RWPE1 (cell line): ENCODE results near the gene L2HGDH.
"Not testable (repeated sequence)": the region's sequence is repeated elsewhere in the genome, so short reads cannot be mapped to it uniquely, and the experiment has no call there.

ENCODE experiments used
- CTCF ChIA-PET: fragments of 350-600 bp; sonication (Branson Sonifier 250); formaldehyde crosslinking; extraction: SDS; loops from one replicate; lab custom pipeline; 2021; lab: Yijun Ruan, JAX
- POLR2A ChIA-PET: fragments of 400-600 bp; formaldehyde crosslinking; extraction: SDS; loops from one replicate; lab custom pipeline; 2020; ENCODE audit warnings: antibody characterized with exemption; ENCODE audit not compliant: low non-redundant PET; lab: Yijun Ruan, JAX
- DNase-seq: peaks from one replicate; pipeline ENCODE4 v3.0.0; 2012; ENCODE audit warnings: low spot score
- H3K27ac ChIP-seq: fragments of 450-650 bp; 2 replicates; pipeline ENCODE4 v1.5.1; 2017
- CTCF ChIP-seq: fragments of 450-650 bp; conservative IDR thresholded peaks from 2 replicates; pipeline ENCODE4 v1.5.1; 2017; ENCODE audit warnings: low read depth, mild to moderate bottlenecking

L2HGDH gene

DNA sequence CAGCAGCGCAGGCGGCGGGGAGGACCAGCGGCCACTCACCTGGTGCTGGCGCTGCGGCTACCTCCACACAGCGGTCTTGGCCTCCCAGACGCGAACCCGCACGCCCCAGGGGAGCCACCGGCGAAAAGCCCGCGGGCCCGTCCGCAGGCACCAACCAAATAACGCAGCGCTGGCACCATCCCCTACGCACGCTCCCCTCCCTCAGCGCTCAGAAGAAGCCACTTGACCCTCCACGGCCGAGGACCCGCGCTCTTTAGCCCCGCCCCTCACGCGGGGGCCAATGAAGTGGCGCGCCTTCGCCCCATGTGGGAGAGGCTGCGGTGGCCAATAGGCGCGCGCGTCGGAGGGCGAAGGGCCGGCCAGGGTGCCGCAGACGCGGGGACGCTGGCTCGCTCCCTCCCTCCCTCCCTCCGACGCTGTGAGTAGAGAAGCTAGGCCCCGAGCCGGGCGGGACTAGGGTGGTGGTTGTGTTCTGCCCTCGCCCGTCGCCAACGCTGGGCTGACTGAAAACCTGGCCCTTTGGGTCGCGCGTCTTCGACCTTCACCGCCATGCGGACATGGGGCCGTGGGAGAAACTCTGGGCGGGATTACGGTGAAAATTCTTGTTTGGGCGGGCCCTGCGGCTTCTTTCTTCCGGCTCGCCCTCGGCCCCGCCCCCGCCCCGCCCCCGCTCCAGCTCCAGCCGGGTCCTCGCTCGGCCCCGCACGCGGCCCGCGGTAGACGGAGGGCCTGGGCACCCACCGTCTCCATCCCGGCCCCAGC is at the start of gene L2HGDH, which contains the start of gene DMAC2L:
Gene L2HGDH (minus strand): TSS at position 258 of the 762 bp plus-strand sequence. CDS start 79 bp downstream, at position 179.
Gene DMAC2L (plus strand): TSS at position 353 of the 762 bp plus-strand sequence. CDS start 9,164 bp downstream, outside the sequence.
- peak within 1 kb of the TSS; percentile 90 for H3K27ac ChIP-seq
- TF ChIP-seq CTCF, result peak; percentile 78
- ChIA-PET POLR2A (interaction anchor here (0.8 kb wide), 2 partner anchors 30 to 165 kb away, joined by 3 to 6 read pairs; no protein-coding TSS in a partner anchor), CTCF (no interaction called here)
- DNase-seq, result peak; percentile 96

DNA sequence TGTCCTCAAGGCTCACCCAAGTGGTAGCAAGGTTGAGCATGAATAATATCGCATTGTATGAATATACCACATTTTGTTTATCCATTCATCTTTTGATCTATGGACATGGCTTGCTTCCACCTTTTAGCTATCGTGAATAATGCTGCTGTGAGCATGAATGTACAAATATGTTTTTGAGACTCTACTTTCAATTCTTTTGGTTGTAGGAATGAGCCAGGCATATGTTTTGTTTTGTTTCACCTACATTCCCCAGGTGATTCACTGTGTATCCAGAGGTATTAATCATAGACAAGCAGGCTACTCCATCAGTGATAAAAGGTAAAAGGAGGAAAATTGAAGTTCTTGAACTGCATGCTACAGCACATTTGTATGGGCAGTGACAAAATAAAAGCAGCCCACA is 48.8 kb upstream of the L2HGDH start:
- H3K27ac ChIP-seq, result no peak overlapping the region
- POLR2A ChIA-PET, result no interaction called here
- TF ChIP-seq CTCF, result no peak
- CTCF ChIA-PET, result no interaction called here
- DNase-seq, result peak; percentile 68

- DNase-seq, result no peak
- H3K27ac ChIP-seq, result no peak overlapping the region
- TF ChIP-seq CTCF, result no peak
- CTCF ChIA-PET, result interaction anchor here (0.6 kb wide), 1 partner anchor 508 kb away, joined by 3 read pairs; the partner anchor contains the start of gene NEMF
- POLR2A ChIA-PET, result no interaction called here
Measured at GRCh38 chr14:50360093-50360492, 48.1 kb upstream of the L2HGDH start.

GRCh38 chr14:50359631-50360030 is 47.6 kb upstream of the L2HGDH start:
- no peak for TF ChIP-seq CTCF
- no peak overlapping the region for H3K27ac ChIP-seq
- DNase-seq, result no peak
- ChIA-PET POLR2A (no interaction called here), CTCF (interaction anchor here (0.6 kb wide), 1 partner anchor 507 kb away, joined by 3 read pairs; the partner anchor contains the start of gene NEMF)

DNA sequence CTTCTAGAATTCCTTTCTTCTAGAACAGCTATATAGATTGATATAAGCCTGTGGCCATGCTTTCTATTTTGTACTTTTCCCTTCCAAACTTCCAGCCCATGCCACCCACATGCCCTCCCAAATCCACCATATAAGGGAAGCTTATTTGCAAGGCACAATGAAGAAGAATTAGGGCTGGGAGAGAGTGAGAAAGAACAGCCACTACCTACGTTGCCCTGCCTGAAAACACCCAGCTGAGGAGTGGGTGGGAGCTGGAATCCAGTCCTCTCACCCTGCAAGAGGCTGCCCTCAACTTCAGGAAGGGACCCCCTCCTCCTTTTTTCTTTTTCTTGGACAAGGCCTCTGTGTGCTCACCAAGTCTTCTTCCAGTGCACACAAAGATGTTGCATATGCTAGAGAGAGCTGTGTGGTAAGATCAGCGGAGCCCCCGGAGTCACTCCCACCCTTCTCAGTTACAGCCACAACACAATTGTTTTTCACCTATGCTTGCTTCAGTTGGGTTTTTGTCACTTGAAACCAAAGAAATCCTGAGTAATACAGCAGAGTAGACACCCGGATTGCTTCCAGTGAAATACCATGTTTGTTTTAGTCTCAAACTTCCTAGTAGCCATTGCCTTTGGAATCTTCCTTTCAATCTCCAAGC is 45.8 kb upstream of the L2HGDH start:
- TF ChIP-seq CTCF, result no peak
- ChIA-PET POLR2A (no interaction called here), CTCF (interaction anchor here (0.6 kb wide), 1 partner anchor 140 kb away, joined by 3 read pairs; no protein-coding TSS in a partner anchor)
- no peak for DNase-seq
- no peak overlapping the region for H3K27ac ChIP-seq

GRCh38 chr14:50357124-50357523 is 45.1 kb upstream of the L2HGDH start:
- no peak for DNase-seq
- H3K27ac ChIP-seq, result no peak overlapping the region
- no peak for TF ChIP-seq CTCF
- POLR2A ChIA-PET, result no interaction called here
- CTCF ChIA-PET, result no interaction called here

GRCh38 chr14:50356283-50356682 is 44.3 kb upstream of the L2HGDH start:
- DNase-seq, H3K27ac ChIP-seq, CTCF ChIA-PET, POLR2A ChIA-PET: not testable (repeated sequence)
